ENCODE data around the gene ARMC9. TPM values are rescaled to one million over a fixed set of nuclear protein-coding genes. Genes with fewer than 3 reads are reported as not detected.

ARMC9 gene
- total and polyA plus RNA-seq, 11 donors: 0.95 to 4.7 (median 2.4) TPM

- H3K4me3 ChIP-seq: no peak overlapping the region
- 90 to 94% (median 92%) methylated on average over 4 of the region's 4 CpGs for WGBS, 4 donors
- peaks cover 0 to 35% (median 2%) of the 10 kb centered on the region in 12 donors for H3K4me1 ChIP-seq
- H3K27me3 ChIP-seq: no peaks in the 10 kb centered on the region
- peaks cover 0 to 77% (median 63%) of the 10 kb centered on the region in 9 donors for H3K36me3 ChIP-seq
- no peak for TF ChIP-seq POLR2A (IDR thresholded peaks at IDR 0.05)
- TF ChIP-seq, protein P1, sequence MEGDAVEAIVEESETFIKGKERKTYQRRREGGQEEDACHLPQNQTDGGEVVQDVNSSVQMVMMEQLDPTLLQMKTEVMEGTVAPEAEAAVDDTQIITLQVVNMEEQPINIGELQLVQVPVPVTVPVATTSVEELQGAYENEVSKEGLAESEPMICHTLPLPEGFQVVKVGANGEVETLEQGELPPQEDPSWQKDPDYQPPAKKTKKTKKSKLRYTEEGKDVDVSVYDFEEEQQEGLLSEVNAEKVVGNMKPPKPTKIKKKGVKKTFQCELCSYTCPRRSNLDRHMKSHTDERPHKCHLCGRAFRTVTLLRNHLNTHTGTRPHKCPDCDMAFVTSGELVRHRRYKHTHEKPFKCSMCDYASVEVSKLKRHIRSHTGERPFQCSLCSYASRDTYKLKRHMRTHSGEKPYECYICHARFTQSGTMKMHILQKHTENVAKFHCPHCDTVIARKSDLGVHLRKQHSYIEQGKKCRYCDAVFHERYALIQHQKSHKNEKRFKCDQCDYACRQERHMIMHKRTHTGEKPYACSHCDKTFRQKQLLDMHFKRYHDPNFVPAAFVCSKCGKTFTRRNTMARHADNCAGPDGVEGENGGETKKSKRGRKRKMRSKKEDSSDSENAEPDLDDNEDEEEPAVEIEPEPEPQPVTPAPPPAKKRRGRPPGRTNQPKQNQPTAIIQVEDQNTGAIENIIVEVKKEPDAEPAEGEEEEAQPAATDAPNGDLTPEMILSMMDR (IDR thresholded peaks at IDR 0.05): no peak
- DNase-seq (no peak), ATAC-seq (no peak)
- no peak overlapping the region for H3K27ac ChIP-seq
- intact Hi-C loops (cut with DNase I): no loop called here
- H3K9me3 ChIP-seq: no peaks in the 10 kb centered on the region
Measured at GRCh38 chr2:231163414-231164095, 34.9 kb upstream of the ARMC9 start.

- DNase-seq (no peak), ATAC-seq (no peak)
- 71 to 81% (median 75%) methylated on average over 6 of the region's 6 CpGs for WGBS, 4 donors
- TF ChIP-seq POLR2A (IDR thresholded peaks at IDR 0.05): no peak
- TF ChIP-seq, protein P1 (IDR thresholded peaks at IDR 0.05): no peak
- Histone ChIP-seq H3K27ac (peak overlapping the region in 1 of 12 donors; percentile 65), H3K27me3 (no peaks in the 10 kb centered on the region), H3K4me1 (peaks cover 0 to 28% (median 13%) of the 10 kb centered on the region in 12 donors), H3K4me3 (no peak overlapping the region), H3K9me3 (no peaks in the 10 kb centered on the region), H3K36me3 (peaks cover 0 to 89% (median 78%) of the 10 kb centered on the region in 9 donors)
- intact Hi-C loops (cut with DNase I): no loop called here
Measured at GRCh38 chr2:231167745-231168459, 30.5 kb upstream of the ARMC9 start.

DNA sequence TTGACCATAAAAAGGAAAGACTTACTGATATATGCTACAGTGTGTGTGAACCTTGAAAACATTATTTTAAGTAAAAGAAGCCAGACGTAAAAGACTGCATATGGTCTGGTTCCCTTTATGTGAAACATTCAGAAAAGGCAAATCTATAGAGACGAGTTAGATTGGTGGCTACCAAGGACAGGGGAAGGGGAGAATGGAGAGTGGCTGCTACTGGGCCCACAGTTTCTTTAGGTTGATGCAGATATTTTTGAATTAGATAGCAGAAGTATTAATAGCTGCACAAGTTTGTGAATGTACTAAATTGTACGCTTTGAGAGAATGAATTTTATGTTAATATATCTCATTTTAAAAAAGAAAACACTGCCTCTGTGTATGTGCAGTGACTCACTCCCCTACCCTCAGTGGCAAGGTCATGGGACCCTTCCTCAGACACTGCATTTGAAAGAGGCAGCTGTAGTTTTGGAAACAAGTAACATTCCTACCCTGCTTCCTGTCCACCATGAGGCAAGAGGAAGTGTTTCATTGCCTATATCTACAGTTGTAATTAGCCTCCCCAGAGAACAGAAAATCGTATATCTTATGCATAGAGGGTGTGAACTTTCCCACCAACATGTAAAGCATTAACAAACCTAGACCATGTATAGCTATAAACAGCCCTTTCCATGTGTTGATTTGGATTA lies 29.8 kb upstream of the ARMC9 start:
- DNase-seq: no peak
- 77 to 84% (median 82%) methylated on average over 4 of the region's 4 CpGs for WGBS, 4 donors
- ATAC-seq: peak in 3 of 4 donors; percentile 20 to 32 (median 24)
- Histone ChIP-seq H3K27ac (peak overlapping the region in 1 of 12 donors; percentile 65), H3K27me3 (no peaks in the 10 kb centered on the region), H3K36me3 (peaks cover 0 to 91% (median 77%) of the 10 kb centered on the region in 9 donors), H3K4me3 (no peak overlapping the region), H3K9me3 (no peaks in the 10 kb centered on the region), H3K4me1 (peaks cover 0 to 24% (median 13%) of the 10 kb centered on the region in 12 donors)
- TF ChIP-seq POLR2A (IDR thresholded peaks at IDR 0.05): no peak
- intact Hi-C loops (cut with DNase I): no loop called here

DNA sequence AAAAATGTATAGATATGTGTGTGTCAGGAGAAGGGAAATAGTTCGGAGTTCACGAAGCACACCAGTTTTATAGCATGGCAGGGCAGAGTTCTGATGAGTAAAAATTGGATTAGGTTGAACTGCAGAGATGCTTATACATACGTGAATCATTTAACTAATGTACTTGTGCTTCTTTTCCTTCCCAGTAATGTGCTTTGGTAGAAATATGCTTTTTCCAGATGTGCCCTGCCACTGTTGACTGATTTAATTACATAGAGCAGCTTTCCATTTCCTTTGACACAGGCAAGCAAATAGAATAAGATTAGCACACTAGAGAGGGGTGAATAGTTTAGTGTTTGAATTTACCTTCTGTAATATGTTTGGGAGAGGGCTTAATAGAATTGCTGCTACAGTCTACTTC lies 28.9 kb upstream of the ARMC9 start:
- 52 to 80% (median 63%) methylated on average over 3 of the region's 3 CpGs for WGBS, 4 donors
- peak overlapping the region in 3 of 12 donors; percentile 9 to 65 (median 9) for H3K27ac ChIP-seq
- intact Hi-C loops (cut with DNase I): no loop called here
- no peak for ATAC-seq
- H3K27me3 ChIP-seq: no peaks in the 10 kb centered on the region
- H3K4me3 ChIP-seq: no peak overlapping the region
- peaks cover 0 to 88% (median 68%) of the 10 kb centered on the region in 9 donors for H3K36me3 ChIP-seq
- peaks cover 0 to 33% (median 15%) of the 10 kb centered on the region in 12 donors for H3K4me1 ChIP-seq
- no peaks in the 10 kb centered on the region for H3K9me3 ChIP-seq
- no peak for TF ChIP-seq POLR2A (IDR thresholded peaks at IDR 0.05)
- TF ChIP-seq, protein P1 (IDR thresholded peaks at IDR 0.05): no peak
- DNase-seq: no peak

Data from heart left ventricle (tissue), 16 donors.